ENCODE data around the gene CD81.

- TF ChIP-seq CBX3 (IDR thresholded peaks at IDR 0.05; ENCODE audit: low read depth) (no peak), MAX (IDR thresholded peaks at IDR 0.05) (no peak), POLR2A (IDR thresholded peaks at IDR 0.05; ENCODE audit: borderline replicate concordance, extremely low read depth, insufficient read depth, insufficient read length) (no peak), CTCF (IDR thresholded peaks at IDR 0.05 in 2 of 3, conservative IDR thresholded peaks at IDR 0.05 in 1 of 3; ENCODE audit: borderline replicate concordance in 1 of 3, insufficient read depth in 1 of 3, low read depth in 2 of 3, low read length in 2 of 3) (no peak), RAD21 (IDR thresholded peaks at IDR 0.05; ENCODE audit: low read depth) (no peak), EZH2 (IDR thresholded peaks at IDR 0.05) (no peak), SRF (IDR thresholded peaks at IDR 0.05; ENCODE audit: low read depth) (no peak), REST (IDR thresholded peaks at IDR 0.05; ENCODE audit: low read depth) (no peak), ZFX (IDR thresholded peaks at IDR 0.05) (peak; percentile 51; the same call in 1 of the 2 replicates), YY1 (IDR thresholded peaks at IDR 0.05; ENCODE audit: extremely low read depth, insufficient replicate concordance, low read depth, low read length) (no peak)
Measured at GRCh38 chr11:2399488-2400068, 22.5 kb downstream of the CD81 start.

Measured in HCT116 (cell line).